CD4-positive, alpha-beta T cell treated with Interleukin-21 for 1 hour (primary cell): ENCODE measurements around the gene GOLGA8T.
"Not testable (repeated sequence)": the region's sequence is repeated elsewhere in the genome, so short reads cannot be mapped to it uniquely, and the experiment has no call there.

Experiments used
- DNase-seq: peaks from one replicate; pipeline ENCODE4 v3.0.0-alpha.2; 2020

GOLGA8T gene

GRCh38 chr15:30191639-30192038 lies 56.8 kb downstream of the GOLGA8T start:
- DNase-seq, result not testable (repeated sequence)

GRCh38 chr15:30192119-30192745 lies 57.4 kb downstream of the GOLGA8T start:
- DNase-seq, result not testable (repeated sequence)

GRCh38 chr15:30192892-30193291 lies 58.0 kb downstream of the GOLGA8T start:
- not testable (repeated sequence) for DNase-seq
